ENCODE results near the gene NPFFR1. TPM values are rescaled to one million over a fixed set of nuclear protein-coding genes. Genes with fewer than 3 reads are reported as not detected.
A peak's percentile ranks its signal among the peaks of the same experiment; 100 is the strongest.
"Not testable (repeated sequence)": the region's sequence is repeated elsewhere in the genome, so short reads cannot be mapped to it uniquely, and the experiment has no call there.

NPFFR1 gene
- total and polyA plus RNA-seq, 8 donors, result under 0.01 to 0.03 (median 0.03) TPM; not detected in 4

- intact Hi-C loops (cut with DNase I), result no loop called here
- no peak for TF ChIP-seq CTCF (IDR thresholded peaks at IDR 0.05)
- FAIRE-seq, result no peak
Measured at GRCh38 chr10:70266056-70266455, 17.7 kb downstream of the NPFFR1 start.

GRCh38 chr10:70265032-70265689 is 18.6 kb downstream of the NPFFR1 start:
- Histone ChIP-seq H3K36me3 (no peaks in the 10 kb centered on the region), H3K27me3 (no peaks in the 10 kb centered on the region), H3K4me3 (no peak overlapping the region), H3K27ac (no peak overlapping the region), H3K9me3 (no peaks in the 10 kb centered on the region), H3K4me1 (no peaks in the 10 kb centered on the region)
- peak in 3 of 4 donors; percentile 68 to 89 (median 71) for ATAC-seq
- DNase-seq, result peak in 1 of 6 donors; percentile 34
- FAIRE-seq, result no peak
- intact Hi-C loops (cut with DNase I), result no loop called here
- WGBS, 2 donors, result 36 to 38% methylated on average over 10 of the region's 10 CpGs
- peak in 1 of 4 donors; percentile 15 for TF ChIP-seq CTCF (IDR thresholded peaks at IDR 0.05)

More at GRCh38 chr10:70266056-70266455, 17.7 kb downstream of the NPFFR1 start:
- WGBS, 2 donors, result 85 to 92% methylated on average over 7 of the region's 7 CpGs
- H3K9me3 ChIP-seq, result no peaks in the 10 kb centered on the region
- ATAC-seq, result no peak
- no peaks in the 10 kb centered on the region for H3K4me1 ChIP-seq
- DNase-seq, result no peak
- no peaks in the 10 kb centered on the region for H3K36me3 ChIP-seq
- H3K4me3 ChIP-seq, result no peak overlapping the region
- H3K27ac ChIP-seq, result no peak overlapping the region
- H3K27me3 ChIP-seq, result no peaks in the 10 kb centered on the region

- TF ChIP-seq CTCF (IDR thresholded peaks at IDR 0.05), result no peak
- Histone ChIP-seq H3K4me3 (no peak overlapping the region), H3K36me3 (no peaks in the 10 kb centered on the region), H3K27me3 (peaks cover 0 to under 1% (median 0%) of the 10 kb centered on the region in 4 donors), H3K9me3 (no peaks in the 10 kb centered on the region), H3K27ac (no peak overlapping the region), H3K4me1 (no peaks in the 10 kb centered on the region)
- DNase-seq (no peak), FAIRE-seq (no peak), ATAC-seq (no peak)
- 86% methylated on average over 3 of the region's 3 CpGs for WGBS, 2 donors
- intact Hi-C loops (cut with DNase I), result no loop called here
Measured at GRCh38 chr10:70260734-70261133, 23.1 kb downstream of the NPFFR1 start.

GRCh38 chr10:70260259-70260658 is 23.5 kb downstream of the NPFFR1 start:
- FAIRE-seq, result no peak
- H3K4me3 ChIP-seq, result no peak overlapping the region
- no peak for TF ChIP-seq CTCF (IDR thresholded peaks at IDR 0.05)
- intact Hi-C loops (cut with DNase I), result no loop called here
- ATAC-seq, result no peak
- WGBS, 2 donors, result 71 to 94% methylated on average over 1 of the region's 1 CpG
- no peaks in the 10 kb centered on the region for H3K36me3 ChIP-seq
- no peaks in the 10 kb centered on the region for H3K4me1 ChIP-seq
- peaks cover 0 to 3% (median 0%) of the 10 kb centered on the region in 4 donors for H3K27me3 ChIP-seq
- DNase-seq, result no peak
- no peaks in the 10 kb centered on the region for H3K9me3 ChIP-seq
- no peak overlapping the region for H3K27ac ChIP-seq

- DNase-seq (no peak), ATAC-seq (no peak), FAIRE-seq (no peak)
- WGBS, 2 donors, result 72 to 88% methylated on average over 1 of the region's 1 CpG
- H3K27ac ChIP-seq, result no peak overlapping the region
- H3K36me3 ChIP-seq, result no peaks in the 10 kb centered on the region
- peaks cover 0 to 3% (median 0%) of the 10 kb centered on the region in 4 donors for H3K27me3 ChIP-seq
- H3K9me3 ChIP-seq, result no peaks in the 10 kb centered on the region
- H3K4me3 ChIP-seq, result no peak overlapping the region
- intact Hi-C loops (cut with DNase I), result no loop called here
- H3K4me1 ChIP-seq, result no peaks in the 10 kb centered on the region
- TF ChIP-seq CTCF (IDR thresholded peaks at IDR 0.05), result no peak
Measured at GRCh38 chr10:70258216-70258615, 25.6 kb downstream of the NPFFR1 start.

- 75 to 76% methylated on average over 8 of the region's 8 CpGs for WGBS, 2 donors
- FAIRE-seq; DNase-seq; H3K27ac ChIP-seq; H3K9me3 ChIP-seq; H3K4me3 ChIP-seq; H3K36me3 ChIP-seq; ATAC-seq; H3K4me1 ChIP-seq; H3K27me3 ChIP-seq; intact Hi-C loops (cut with DNase I): not testable (repeated sequence)
Measured at GRCh38 chr10:70257816-70258215, 26.0 kb downstream of the NPFFR1 start.
